Endothelial cell of umbilical vein (primary cell): ENCODE measurements around the gene CST3.

Experiments used
- POLR2A ChIP-seq: IDR thresholded peaks from 2 replicates; pipeline ENCODE4 v1.6.1; 2012; ENCODE audit warnings: low read depth, mild to moderate bottlenecking, control low read depth, low read length
- TF ChIP-seq, protein P1 (sequence below), 2 donors: IDR thresholded peaks; 1 replicate in 1 of 2; 2 replicates in 1 of 2; pipeline ENCODE4 v1.5.1; 2011; ENCODE audit warnings: low read length in 2 of 2, mild to moderate bottlenecking in 2 of 2, moderate library complexity in 2 of 2, control low read depth in 1 of 2, inconsistent platforms in 1 of 2, low read depth in 1 of 2; ENCODE audit not compliant: insufficient read depth in 1 of 2; ENCODE audit errors: extremely low read depth in 1 of 2

- TF ChIP-seq, protein P1, sequence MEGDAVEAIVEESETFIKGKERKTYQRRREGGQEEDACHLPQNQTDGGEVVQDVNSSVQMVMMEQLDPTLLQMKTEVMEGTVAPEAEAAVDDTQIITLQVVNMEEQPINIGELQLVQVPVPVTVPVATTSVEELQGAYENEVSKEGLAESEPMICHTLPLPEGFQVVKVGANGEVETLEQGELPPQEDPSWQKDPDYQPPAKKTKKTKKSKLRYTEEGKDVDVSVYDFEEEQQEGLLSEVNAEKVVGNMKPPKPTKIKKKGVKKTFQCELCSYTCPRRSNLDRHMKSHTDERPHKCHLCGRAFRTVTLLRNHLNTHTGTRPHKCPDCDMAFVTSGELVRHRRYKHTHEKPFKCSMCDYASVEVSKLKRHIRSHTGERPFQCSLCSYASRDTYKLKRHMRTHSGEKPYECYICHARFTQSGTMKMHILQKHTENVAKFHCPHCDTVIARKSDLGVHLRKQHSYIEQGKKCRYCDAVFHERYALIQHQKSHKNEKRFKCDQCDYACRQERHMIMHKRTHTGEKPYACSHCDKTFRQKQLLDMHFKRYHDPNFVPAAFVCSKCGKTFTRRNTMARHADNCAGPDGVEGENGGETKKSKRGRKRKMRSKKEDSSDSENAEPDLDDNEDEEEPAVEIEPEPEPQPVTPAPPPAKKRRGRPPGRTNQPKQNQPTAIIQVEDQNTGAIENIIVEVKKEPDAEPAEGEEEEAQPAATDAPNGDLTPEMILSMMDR (IDR thresholded peaks at IDR 0.05; ENCODE audit: extremely low read depth in 1 of 2, insufficient read depth in 1 of 2, low read depth in 1 of 2, low read length in 2 of 2), result no peak
- no peak for TF ChIP-seq POLR2A
These were observed 42.4 kb upstream of the CST3 start for GRCh38 chr20:23680146-23680545.
